T-helper 17 cell (primary cell): ENCODE results near the gene PTBP1. TPM values are rescaled to one million over a fixed set of nuclear protein-coding genes. Genes with fewer than 3 reads are reported as not detected.

ENCODE experiments used
- ATAC-seq: fragments of 150-1000 bp; cut with Tn5 transposase; 2 replicates; pipeline ENCODE4 v1.10.0; 2021; ENCODE audit warnings: mild to moderate bottlenecking, moderate library complexity
- DNase-seq, 3 donors: peaks; one replicate each; pipeline versions ENCODE4 v3.0.0 to v3.0.0-alpha.2; 2020 to 2021
- H3K9me3 ChIP-seq: one replicate; pipeline ENCODE4 v1.7.0; 2013; ENCODE audit warnings: low read length, mild to moderate bottlenecking; ENCODE audit not compliant: control insufficient read depth, poor library complexity, severe bottlenecking
- H3K27ac Mint-ChIP-seq: one replicate; pipeline ENCODE4 v1.8.0; 2022; ENCODE audit warnings: mild to moderate bottlenecking, moderate library complexity, mixed read lengths
- H3K27me3 Mint-ChIP-seq: one replicate; pipeline ENCODE4 v1.8.0; 2022; ENCODE audit warnings: mixed read lengths
- H3K36me3 Mint-ChIP-seq: one replicate; pipeline ENCODE4 v1.8.0; 2022; ENCODE audit warnings: low read depth, mixed read lengths
- H3K4me1 Mint-ChIP-seq: one replicate; pipeline ENCODE4 v1.8.0; 2022; ENCODE audit warnings: mild to moderate bottlenecking, mixed read lengths
- H3K4me3 Mint-ChIP-seq: one replicate; pipeline ENCODE4 v1.8.0; 2022; ENCODE audit warnings: mild to moderate bottlenecking, moderate library complexity, mixed read lengths
- total RNA-seq, 4 donors: library from RNA in 2 of 4; stranded (reverse) in 2 of 4; gene quantifications; one replicate each; pipeline ENCODE4 v1.2.3 and lab custom pipeline; 2022 to 2026

Gene PTBP1
- total RNA-seq, 2 donors from 2014 or later: 334 to 341 TPM

DNA sequence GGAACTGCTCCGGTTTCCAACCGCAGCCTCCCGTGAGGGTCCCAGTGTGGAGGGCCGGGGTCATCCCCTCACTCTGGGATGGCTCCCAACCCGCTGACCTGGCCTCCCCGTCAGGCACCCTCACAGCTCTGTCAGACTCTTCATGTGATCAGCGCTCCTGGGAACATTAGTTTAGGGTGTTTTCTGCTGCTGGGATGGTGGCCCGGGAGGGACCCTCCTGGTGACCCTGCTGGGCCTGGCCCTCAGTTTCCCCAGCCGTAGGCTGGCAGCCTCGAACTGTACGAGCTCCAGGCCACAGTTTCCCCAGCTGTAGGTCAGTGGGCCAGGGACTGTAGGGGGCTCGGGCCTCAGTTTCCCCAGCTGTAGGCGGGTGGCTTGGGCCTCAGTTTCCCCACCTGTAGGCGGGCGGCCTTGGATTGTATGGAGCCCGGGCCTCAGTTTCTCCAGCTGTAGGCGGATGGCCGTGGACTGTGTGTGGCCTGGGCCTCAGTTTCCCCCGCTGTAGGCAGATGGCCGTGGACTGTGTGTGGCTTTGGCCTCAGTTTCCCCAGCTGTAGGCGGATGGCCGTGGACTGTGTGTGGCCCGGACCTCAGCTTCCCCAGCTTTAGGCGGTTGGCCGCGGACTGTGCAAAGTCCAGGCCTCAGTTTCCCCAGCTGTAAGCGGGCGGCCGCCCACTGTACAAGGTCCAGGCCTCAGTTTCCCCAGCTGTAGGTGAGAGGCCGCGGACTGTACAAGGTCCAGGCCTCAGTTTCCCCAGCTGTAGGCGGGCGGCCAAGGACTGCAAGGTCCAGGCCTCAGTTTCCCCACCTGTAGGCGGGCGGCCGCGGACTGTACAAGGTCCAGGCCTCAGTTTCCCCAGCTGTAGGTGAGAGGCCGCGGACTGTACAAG is 1.3 kb upstream of the PTBP1 start:
- Mint-ChIP-seq H3K27me3 (no peaks in the 10 kb centered on the region), H3K4me1 (peaks cover 25% of the 10 kb centered on the region), H3K36me3 (no peaks in the 10 kb centered on the region), H3K4me3 (peak overlapping the region; percentile 28), H3K27ac (peak overlapping the region; percentile 75)
- DNase-seq (no peak), ATAC-seq (no peak)
- H3K9me3 ChIP-seq: no peaks in the 10 kb centered on the region

DNA sequence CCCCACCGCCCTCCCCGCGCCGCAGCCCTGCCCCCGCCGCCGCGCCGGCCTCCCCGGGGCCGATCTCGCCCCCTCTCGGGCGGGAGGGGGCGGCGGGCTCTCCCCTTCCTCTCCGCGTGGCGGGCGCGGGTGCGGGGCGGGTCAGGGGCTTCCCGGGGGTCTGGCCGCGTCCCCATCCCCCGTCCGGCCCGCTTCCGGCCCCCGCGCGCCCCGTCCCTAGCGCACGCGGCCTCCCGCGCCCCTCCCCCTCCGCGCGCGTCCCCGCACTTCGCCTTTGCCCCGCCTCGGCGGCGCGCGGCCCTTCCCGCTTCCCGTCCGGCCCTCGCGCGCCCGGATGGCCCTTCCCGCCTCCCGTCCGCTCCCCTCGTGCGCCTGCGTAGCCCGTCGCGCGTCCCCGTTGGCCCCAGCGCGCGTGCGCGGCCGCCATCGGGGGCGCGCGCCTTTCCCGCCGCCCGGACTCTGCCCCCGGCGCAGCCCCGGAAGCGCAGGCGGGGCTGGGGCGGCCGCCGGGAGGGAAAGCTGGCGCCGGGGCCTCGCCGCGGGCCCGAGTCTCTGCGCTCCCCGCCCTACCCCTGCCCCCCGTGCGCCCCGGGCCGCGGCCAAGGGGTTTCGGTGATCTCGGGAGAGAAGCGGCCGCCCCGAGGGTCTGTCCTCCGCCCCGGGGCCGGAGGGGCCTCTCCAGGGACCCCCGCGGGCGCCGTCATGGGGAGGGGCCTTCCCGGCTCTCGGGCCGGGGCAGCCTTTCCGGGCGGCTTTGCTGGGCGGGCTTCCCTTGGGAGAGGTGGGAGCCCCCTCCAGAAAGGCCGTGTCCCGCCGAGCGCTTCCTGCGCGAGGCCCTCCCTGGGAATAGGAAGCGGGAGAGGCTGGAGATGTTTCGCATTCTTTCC is 519 bp downstream of the PTBP1 start:
- Mint-ChIP-seq H3K27me3 (no peaks in the 10 kb centered on the region), H3K4me3 (peak overlapping the region; percentile 96), H3K36me3 (no peaks in the 10 kb centered on the region), H3K27ac (peak overlapping the region; percentile 96), H3K4me1 (peaks cover 38% of the 10 kb centered on the region)
- ATAC-seq (peak; percentile 22), DNase-seq (peak; percentile 82 to 85 (median 84))
- no peaks in the 10 kb centered on the region for H3K9me3 ChIP-seq

DNA sequence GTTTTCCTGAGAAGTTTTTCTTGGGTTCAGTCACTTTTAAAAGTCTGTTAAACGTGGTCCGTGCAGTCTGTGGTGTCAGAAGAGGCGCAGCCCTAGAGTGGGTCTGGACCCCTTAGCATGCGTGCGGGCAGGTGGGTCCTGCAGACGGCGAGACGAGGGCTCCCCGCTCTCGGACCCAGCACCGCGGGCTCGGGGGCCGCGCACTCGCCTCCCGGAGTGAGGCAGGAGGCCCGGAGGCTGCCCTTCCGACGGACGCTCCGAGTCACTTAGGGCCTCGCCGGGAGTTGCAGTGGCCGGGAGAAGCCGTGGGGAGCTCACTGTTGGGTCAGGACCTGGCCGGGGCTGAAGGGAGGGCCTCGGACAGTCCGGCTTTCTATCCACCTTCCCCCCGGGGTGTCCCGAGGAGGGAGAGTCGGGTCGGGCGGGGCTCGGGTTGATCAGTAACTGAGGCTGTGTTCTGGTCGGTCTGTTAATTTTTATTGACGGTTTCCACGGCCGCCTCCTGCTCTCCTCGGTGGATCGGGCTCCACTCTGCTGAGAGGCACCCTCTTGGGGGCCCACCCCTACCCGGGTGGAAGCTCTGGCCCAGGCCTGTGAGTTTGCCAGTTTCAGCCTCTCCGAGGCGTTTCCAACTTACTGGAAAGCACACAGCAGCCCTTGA is 1.3 kb downstream of the PTBP1 start:
- ATAC-seq (no peak), DNase-seq (no peak)
- H3K4me3 Mint-ChIP-seq: peak overlapping the region; percentile 89
- H3K4me1 Mint-ChIP-seq: peaks cover 41% of the 10 kb centered on the region
- H3K9me3 ChIP-seq: no peaks in the 10 kb centered on the region
- no peaks in the 10 kb centered on the region for H3K27me3 Mint-ChIP-seq
- H3K36me3 Mint-ChIP-seq: no peaks in the 10 kb centered on the region
- H3K27ac Mint-ChIP-seq: peak overlapping the region; percentile 96

DNA sequence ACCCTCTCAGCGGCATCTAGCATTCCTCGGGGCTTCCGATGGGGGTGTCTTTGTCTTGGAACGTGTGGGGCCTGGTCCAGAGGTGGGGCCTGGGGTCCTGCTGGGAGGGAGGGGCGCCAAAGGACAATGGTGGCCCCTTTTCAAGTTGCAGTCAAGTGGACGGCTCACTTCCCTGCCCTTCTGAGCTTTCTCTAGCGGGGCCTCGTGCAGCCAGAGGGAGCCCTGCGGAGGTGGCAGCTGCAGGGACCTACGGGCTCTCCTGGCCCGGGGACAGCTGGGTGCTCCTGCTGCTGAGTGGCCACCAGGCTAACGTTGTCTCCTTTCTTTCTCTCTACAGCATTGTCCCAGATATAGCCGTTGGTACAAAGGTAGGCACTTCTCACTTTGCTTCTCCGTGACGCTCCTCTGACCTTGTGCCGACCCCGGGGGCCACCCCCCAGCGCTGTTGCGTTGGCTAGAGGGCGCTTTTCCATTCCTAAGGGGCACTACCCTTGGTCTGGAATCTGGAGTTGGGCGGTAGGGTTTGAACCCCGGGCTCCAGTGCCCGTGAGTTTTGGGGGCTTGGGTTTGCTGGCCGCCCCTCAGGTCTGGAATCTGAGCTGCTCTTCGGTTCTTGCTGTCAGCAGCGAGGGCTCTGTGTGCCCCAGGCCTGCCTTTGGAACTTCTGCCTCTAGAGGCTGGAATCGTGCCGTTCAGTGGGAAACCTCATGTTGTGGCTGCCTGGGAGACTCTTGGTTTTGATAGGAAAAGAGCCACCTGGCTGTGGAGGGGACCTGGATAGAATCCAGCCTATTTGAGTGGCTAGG is 2.0 kb downstream of the PTBP1 start:
- H3K4me3 Mint-ChIP-seq: peak overlapping the region; percentile 89
- no peaks in the 10 kb centered on the region for H3K9me3 ChIP-seq
- peaks cover 41% of the 10 kb centered on the region for H3K4me1 Mint-ChIP-seq
- DNase-seq (no peak), ATAC-seq (no peak)
- H3K36me3 Mint-ChIP-seq: no peaks in the 10 kb centered on the region
- H3K27me3 Mint-ChIP-seq: no peaks in the 10 kb centered on the region
- peak overlapping the region; percentile 96 for H3K27ac Mint-ChIP-seq

DNA sequence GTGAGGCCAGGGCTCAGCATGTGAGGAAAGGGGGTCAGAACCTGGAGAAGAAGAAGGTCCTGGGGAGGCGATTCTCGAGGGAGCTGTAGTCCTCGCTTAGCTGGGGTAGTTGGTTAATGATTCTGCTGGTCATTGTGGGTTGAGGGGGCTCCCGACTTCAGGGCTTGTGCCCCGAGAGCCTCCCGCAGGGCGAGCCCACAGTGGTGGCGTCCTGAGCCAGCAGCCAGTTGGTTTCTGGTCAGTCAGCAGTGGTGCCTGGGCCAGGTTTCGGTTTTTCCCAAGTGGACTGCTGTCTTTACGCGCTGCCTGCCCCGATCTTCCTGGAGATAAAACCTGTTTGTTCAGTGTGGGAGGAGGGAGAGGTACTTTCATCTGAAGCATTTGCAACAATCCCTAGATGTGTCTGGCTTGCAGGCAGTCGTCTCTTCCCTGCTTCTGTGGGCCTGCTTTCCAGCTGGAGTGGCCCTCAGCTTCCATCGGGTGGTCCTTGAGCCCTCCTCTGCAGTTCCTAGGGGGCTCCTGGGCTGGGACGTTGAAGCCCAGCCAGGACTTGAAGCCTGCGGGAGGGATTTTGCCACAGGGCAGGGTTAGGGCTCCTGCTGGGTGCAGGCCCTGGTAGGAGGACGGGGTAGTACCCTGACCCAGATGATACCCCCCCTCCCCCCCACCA is 3.2 kb downstream of the PTBP1 start:
- peak overlapping the region; percentile 89 for H3K4me3 Mint-ChIP-seq
- H3K9me3 ChIP-seq: no peaks in the 10 kb centered on the region
- no peaks in the 10 kb centered on the region for H3K36me3 Mint-ChIP-seq
- no peaks in the 10 kb centered on the region for H3K27me3 Mint-ChIP-seq
- H3K27ac Mint-ChIP-seq: peak overlapping the region; percentile 96
- no peak for DNase-seq
- ATAC-seq: no peak
- peaks cover 43% of the 10 kb centered on the region for H3K4me1 Mint-ChIP-seq

DNA sequence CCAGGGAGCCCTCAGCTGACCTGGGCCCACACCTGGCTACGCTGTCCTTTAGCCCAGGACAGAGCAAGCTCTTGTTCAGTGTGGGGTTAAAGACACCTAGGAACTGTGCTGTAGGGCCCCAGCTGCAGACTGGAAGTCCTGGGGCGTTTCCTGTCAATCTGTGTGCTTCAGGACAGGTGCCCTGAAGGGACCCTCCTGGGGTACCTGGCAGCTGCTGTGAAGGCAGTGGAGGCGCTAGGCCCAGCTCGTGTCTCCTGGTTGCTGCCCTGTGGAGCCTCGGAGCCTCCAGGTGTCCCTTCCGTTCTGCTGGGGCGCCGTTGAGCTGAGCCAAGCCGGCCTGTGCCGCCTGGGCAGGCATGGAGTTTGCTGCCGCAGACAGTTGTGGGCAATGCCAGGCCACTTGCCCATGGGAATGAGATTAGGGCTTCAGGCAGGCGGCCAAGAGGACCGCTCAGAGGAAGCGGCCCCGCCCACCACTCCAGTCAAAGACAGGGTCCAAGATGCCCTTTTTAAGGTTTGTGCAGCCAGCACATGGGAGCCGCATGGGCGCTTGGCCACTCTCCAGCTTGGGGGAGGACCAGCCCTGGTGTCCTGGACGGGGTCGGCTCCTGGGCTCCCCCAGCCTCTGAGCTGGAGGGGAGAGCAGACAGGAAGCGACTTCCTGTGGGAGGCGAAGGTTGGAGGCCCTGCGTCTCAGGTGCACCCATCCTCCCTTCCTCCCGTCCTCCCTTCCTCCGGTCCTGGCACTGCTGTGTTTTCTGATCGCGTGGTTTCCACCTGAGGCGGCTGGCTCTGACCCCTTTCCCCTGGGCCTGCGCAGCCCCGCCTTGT is 4.0 kb downstream of the PTBP1 start:
- H3K27me3 Mint-ChIP-seq: no peaks in the 10 kb centered on the region
- H3K9me3 ChIP-seq: no peaks in the 10 kb centered on the region
- ATAC-seq (no peak), DNase-seq (no peak)
- H3K27ac Mint-ChIP-seq: peak overlapping the region; percentile 96
- H3K36me3 Mint-ChIP-seq: no peaks in the 10 kb centered on the region
- H3K4me1 Mint-ChIP-seq: peaks cover 43% of the 10 kb centered on the region
- peak overlapping the region; percentile 89 for H3K4me3 Mint-ChIP-seq

DNA sequence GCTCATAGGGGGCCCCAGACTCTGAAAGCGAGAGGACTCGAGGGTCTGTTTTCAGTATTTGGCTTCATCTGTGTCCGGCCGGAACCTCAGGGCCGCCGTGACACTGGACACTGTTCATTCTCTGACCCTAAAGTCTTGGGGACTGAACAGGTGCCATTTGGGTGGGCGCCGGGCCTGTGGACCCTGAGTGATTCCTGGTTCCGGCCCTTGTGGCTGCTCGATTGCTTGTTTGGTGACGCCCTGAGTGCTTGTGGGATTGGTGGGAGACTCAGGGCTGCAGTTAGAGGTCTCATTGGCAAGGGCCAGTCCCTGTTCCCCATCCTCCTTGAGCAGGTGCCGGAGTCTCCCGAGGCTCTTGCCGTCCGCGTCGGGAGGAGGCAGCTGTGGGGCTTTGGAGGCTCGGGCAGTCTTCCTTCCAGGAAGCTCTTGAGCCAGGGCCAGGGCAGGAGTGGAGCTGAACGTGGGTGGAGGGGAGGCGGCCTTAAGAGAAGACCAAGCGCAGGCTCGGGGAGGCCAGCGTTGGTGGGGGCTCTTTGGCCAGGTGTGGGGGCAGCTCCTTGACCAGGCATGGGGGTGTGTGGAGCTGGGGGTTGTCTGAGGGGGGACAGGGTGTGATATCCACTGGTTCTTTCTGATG is 4.7 kb downstream of the PTBP1 start:
- Mint-ChIP-seq H3K27ac (peak overlapping the region; percentile 96), H3K4me3 (peak overlapping the region; percentile 89), H3K4me1 (peaks cover 39% of the 10 kb centered on the region), H3K36me3 (no peaks in the 10 kb centered on the region), H3K27me3 (no peaks in the 10 kb centered on the region)
- H3K9me3 ChIP-seq: no peaks in the 10 kb centered on the region
- no peak for DNase-seq
- ATAC-seq: no peak

DNA sequence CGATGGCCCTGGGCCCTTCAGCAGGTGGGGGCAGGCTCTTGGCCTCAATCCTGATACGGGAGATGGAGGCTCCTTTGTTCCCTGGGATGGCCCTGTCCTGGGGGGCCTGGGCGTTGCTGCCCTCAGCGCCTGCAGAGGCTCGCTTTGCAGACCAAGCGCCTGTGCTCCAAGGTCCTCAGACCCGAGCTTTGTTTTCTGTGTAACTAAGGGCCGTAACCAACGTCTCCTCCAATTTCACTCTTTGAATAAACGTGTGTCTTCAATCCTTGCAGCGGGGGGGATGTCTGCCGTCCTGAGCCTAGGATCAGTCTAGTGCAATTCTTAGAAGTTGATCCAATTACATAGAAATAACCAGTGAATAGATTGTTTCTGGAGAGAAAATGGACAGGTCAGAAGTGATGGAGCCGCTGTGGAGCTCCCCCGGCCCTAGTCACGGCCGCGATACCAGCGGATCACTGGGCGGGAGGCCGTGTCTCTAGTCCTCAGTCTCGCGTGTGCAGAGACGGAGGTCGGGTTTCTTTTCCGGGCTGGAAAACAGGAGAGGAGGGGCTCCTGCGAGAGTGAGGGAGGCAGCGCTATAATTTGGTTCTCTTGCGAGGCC is 5.3 kb downstream of the PTBP1 start:
- H3K9me3 ChIP-seq: no peaks in the 10 kb centered on the region
- Mint-ChIP-seq H3K4me1 (peaks cover 43% of the 10 kb centered on the region), H3K27ac (peak overlapping the region; percentile 96), H3K4me3 (peak overlapping the region; percentile 89), H3K27me3 (no peaks in the 10 kb centered on the region), H3K36me3 (peaks cover 3% of the 10 kb centered on the region)
- ATAC-seq: no peak
- no peak for DNase-seq

DNA sequence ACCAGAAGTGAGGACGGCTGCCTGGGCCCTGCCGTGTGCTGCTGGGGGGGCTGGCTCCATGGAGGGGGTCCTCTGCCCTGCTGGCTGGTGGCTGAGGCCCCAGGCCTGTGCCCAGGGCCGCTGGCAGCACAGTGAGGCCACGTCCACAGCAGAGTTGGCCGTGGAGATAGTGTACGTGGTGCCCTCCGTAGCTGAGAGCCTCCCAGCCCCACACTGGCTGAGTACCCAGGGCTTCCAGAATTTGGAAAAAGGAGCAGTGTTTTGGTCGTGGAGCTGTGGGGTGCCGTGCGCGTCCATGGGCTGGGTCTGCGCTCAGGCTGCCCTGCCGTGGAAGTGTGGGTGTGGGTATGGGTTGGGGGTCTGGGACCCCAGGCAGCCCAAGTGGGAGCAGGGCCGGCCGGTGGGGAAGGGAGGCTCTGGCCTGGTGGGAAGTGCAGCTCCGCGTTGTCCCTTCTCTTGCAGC is 5.9 kb downstream of the PTBP1 start:
- H3K36me3 Mint-ChIP-seq: peaks cover 5% of the 10 kb centered on the region
- H3K9me3 ChIP-seq: no peaks in the 10 kb centered on the region
- DNase-seq (no peak), ATAC-seq (no peak)
- H3K4me3 Mint-ChIP-seq: peak overlapping the region; percentile 41
- H3K27ac Mint-ChIP-seq: peak overlapping the region; percentile 96
- peaks cover 45% of the 10 kb centered on the region for H3K4me1 Mint-ChIP-seq
- no peaks in the 10 kb centered on the region for H3K27me3 Mint-ChIP-seq

DNA sequence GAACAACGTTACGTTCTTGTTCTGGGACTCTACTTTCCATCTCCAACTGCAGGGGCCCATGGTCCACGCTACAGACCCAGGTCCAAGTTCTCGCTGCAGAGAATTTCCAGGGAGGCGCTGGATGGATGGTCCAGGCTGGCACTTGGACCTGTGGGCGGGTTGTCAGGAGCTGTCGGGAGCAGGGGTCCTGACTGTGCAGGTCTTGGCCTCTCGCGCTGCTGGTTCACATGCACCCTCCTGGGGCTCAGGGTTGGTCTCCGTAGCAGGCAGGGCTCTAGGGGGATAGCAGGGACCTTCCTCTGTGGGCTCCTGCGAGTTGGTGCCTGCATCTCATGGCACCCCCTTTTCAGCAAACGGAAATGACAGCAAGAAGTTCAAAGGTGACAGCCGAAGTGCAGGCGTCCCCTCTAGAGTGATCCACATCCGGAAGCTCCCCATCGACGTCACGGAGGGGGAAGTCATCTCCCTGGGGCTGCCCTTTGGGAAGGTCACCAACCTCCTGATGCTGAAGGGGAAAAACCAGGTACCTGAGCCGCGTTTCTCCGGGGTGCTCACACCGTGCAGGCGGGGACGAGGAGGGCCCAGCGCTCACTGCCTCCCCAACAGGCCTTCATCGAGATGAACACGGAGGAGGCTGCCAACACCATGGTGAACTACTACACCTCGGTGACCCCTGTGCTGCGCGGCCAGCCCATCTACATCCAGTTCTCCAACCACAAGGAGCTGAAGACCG is 6.6 kb downstream of the PTBP1 start:
- H3K27me3 Mint-ChIP-seq: no peaks in the 10 kb centered on the region
- DNase-seq: no peak
- peak overlapping the region; percentile 96 for H3K27ac Mint-ChIP-seq
- no peaks in the 10 kb centered on the region for H3K9me3 ChIP-seq
- peaks cover 5% of the 10 kb centered on the region for H3K36me3 Mint-ChIP-seq
- H3K4me3 Mint-ChIP-seq: peak overlapping the region; percentile 41
- H3K4me1 Mint-ChIP-seq: peaks cover 42% of the 10 kb centered on the region
- no peak for ATAC-seq
